ENCODE data around the gene NYAP1.
A peak's percentile ranks its signal among the peaks of the same experiment; 100 is the strongest.

NYAP1 gene

DNA sequence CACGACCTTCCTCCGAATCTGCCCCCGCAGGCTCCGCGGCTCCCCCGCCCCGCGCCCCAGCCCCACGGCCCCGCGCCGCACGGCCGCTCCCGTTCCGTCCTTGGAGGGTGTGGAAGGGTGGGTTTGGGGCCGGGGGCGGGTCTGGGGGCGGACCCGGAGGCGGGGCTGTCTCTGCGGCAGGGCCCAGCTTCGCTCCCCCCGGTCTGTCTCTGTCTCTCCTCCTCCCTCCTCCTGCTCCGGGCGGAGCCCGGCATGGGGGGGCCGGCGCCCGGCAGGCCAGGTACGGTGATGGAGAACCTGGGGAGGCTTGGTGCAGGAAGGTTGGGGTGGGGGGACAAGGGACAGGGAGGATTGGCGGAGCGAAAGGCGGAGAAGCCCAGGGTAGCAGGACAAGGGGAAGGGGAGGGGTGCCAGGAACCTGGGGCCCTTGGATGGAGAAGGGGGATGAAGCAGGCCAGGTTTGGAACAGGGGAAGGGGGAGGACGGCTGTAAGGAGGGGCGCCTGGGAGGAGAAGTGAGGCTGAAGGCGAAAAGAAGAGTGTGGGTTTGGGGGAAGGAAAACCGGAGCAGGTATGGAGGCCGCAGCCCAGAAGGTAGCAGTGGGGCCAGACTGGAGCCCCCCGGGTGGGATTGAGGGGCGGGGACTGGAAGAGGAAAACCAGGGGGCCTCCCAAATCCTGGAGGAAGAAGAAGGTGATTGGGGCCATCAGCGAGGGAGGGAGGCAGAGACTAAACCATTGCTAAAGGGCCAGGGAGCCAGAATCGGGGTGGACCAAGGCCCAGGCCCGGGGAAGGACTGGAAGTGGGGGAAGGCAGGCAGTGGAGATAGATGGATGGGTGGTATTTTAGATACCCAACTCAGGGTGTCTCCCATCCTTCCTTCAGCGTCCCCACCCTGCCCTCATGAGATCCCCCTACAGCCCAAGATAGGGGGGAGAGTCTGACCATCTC, at the start of gene NYAP1:
TSS of gene NYAP1 (plus strand) at position 206 of the 951 bp plus-strand sequence. CDS start 1,385 bp downstream, outside the sequence.
- TF ChIP-seq, protein P1, sequence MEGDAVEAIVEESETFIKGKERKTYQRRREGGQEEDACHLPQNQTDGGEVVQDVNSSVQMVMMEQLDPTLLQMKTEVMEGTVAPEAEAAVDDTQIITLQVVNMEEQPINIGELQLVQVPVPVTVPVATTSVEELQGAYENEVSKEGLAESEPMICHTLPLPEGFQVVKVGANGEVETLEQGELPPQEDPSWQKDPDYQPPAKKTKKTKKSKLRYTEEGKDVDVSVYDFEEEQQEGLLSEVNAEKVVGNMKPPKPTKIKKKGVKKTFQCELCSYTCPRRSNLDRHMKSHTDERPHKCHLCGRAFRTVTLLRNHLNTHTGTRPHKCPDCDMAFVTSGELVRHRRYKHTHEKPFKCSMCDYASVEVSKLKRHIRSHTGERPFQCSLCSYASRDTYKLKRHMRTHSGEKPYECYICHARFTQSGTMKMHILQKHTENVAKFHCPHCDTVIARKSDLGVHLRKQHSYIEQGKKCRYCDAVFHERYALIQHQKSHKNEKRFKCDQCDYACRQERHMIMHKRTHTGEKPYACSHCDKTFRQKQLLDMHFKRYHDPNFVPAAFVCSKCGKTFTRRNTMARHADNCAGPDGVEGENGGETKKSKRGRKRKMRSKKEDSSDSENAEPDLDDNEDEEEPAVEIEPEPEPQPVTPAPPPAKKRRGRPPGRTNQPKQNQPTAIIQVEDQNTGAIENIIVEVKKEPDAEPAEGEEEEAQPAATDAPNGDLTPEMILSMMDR (IDR thresholded peaks at IDR 0.05; ENCODE audit: insufficient read depth, low read length, poor library complexity, severe bottlenecking): no peak
- no peak for TF ChIP-seq EZH2phosphoT487 (conservative IDR thresholded peaks at IDR 0.05; ENCODE audit: low read length)
- H2AFZ ChIP-seq (ENCODE audit: low read depth, low read length, severe bottlenecking): peak within 1 kb of the TSS; percentile 90
- no peaks in the 10 kb centered on the region for H3K9me2 ChIP-seq (replicated peaks; ENCODE audit: insufficient read depth, low read length)
- H3K27me3 ChIP-seq (ENCODE audit: low read length): no peaks in the 10 kb centered on the region
- peaks cover 9% of the 10 kb centered on the region; the same call in 1 of the 2 replicates for H3F3A ChIP-seq (ENCODE audit: insufficient read depth)
- H3K4me3 ChIP-seq (ENCODE audit: insufficient read depth, low read length, poor library complexity, severe bottlenecking): peak within 1 kb of the TSS; percentile 57
- no peaks in the 10 kb centered on the region for H3K36me3 ChIP-seq (ENCODE audit: low read length)
- no peaks in the 10 kb centered on the region for H3K79me2 ChIP-seq (ENCODE audit: insufficient read depth, low read length)
- no peaks in the 10 kb centered on the region for H4K20me1 ChIP-seq (ENCODE audit: low read depth, low read length)
- no peaks in the 10 kb centered on the region for H3K9me3 ChIP-seq (ENCODE audit: insufficient read depth, low read length)
- H3K9ac ChIP-seq (ENCODE audit: low read length): peak within 1 kb of the TSS; percentile 50
- no peak within 1 kb of the TSS for H3K27ac ChIP-seq (ENCODE audit: low read depth, low read length)
- H3K4me2 ChIP-seq (ENCODE audit: low read depth, low read length, poor library complexity, severe bottlenecking): peak within 1 kb of the TSS; percentile 67

DNA sequence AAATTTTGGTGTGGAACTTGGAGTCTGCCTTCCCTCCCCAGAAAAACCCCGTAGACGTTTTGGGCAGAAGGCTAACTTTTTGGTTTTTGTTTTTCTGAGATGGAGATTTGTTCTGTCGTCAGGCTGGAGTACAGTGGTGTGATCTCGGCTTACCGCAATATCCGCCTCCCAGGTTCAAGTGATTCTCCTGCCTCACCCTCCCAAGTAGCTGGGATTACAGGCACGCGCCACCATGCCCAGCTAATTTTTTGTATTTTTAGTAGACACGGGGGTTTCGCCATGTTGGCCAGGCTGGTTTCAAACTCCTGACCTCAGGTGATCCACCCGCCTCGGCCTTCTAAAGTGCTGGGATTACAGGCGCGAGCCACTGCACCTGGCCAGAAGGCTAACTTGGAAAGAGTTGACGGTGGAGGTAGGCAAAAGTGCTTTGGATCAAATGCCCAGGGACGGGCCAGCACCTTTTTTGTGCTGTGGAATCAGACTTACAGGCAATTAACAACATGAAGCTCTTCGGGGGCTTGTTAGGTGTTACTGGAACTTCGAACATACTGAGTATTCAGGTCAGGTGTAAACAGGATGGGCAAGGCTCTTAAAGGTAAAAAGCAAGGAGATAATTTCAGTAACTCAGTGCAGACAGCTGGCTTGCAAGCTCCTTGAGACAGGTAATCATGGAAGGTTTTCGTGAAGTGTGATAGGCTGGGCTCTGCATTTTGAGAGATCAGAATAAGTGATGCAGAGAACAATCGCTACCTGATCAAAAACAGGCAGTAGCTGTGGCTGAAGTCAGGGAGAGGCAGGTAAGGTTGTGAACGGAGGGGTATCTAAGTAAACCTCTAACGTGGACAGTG, 49.2 kb upstream of the NYAP1 start:
- Histone ChIP-seq H3K79me2 (ENCODE audit: insufficient read depth, low read length) (peaks cover 41% of the 10 kb centered on the region), H3F3A (ENCODE audit: insufficient read depth) (peaks cover 72% of the 10 kb centered on the region), H3K9ac (ENCODE audit: low read length) (peak overlapping the region; percentile 96), H3K36me3 (ENCODE audit: low read length) (no peaks in the 10 kb centered on the region), H3K27me3 (ENCODE audit: low read length) (no peaks in the 10 kb centered on the region), H3K9me2 (replicated peaks; ENCODE audit: insufficient read depth, low read length) (no peaks in the 10 kb centered on the region), H3K27ac (ENCODE audit: low read depth, low read length) (peak overlapping the region; percentile 89), H3K4me3 (ENCODE audit: insufficient read depth, low read length, poor library complexity, severe bottlenecking) (peak overlapping the region; percentile 95), H3K9me3 (ENCODE audit: insufficient read depth, low read length) (no peaks in the 10 kb centered on the region), H4K20me1 (ENCODE audit: low read depth, low read length) (no peaks in the 10 kb centered on the region), H3K4me2 (ENCODE audit: low read depth, low read length, poor library complexity, severe bottlenecking) (peak overlapping the region; percentile 90), H2AFZ (ENCODE audit: low read depth, low read length, severe bottlenecking) (no peak overlapping the region)
- TF ChIP-seq EZH2phosphoT487 (conservative IDR thresholded peaks at IDR 0.05; ENCODE audit: low read length): no peak
- TF ChIP-seq, protein P1 (IDR thresholded peaks at IDR 0.05; ENCODE audit: insufficient read depth, low read length, poor library complexity, severe bottlenecking): no peak

DNA sequence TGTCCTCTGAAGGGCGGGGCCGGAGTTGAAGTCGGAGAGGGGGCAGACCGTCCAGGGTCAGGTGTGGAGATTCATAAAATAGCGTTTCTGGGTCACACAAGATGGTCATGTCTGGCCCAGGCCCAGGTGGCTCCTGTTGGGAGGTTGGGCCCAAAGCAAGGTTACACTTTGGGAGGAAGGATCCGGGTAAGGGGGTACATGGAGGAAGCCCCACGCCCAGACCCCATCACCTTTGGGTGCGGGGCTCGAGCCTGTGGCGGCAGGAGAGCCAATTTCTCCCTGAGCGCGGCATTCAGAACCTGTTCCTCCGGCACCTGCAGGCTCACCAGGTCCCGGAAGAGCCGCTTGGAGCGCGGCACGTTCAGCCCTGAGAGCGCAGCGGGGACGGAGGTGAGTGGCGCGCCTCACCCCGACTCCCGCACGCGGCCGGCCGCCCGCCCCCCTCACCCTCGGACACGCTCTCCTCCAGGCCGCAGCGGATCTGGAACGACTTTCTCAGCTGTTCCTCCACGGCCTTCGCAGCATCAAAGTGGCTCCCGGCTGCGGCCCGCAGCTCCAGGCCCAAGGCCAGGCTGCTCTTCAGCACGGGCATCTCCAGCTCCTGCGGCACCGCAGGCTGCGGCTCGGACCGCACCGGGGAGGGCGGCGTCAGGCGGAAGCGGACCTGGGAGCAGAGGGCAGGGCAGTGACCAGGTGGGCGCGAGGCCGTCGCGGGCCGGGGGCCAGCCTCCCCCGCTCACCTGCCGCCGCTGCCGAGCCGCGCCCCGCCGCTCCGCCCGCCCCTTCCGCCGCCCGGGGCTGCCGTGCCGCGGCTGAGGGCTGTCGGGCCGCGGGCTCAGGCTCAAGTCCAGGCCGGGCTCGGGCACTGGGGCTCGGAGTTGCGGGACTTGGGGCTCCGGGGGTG, 48.1 kb upstream of the NYAP1 start:
- Histone ChIP-seq H3K9me2 (replicated peaks; ENCODE audit: insufficient read depth, low read length) (no peaks in the 10 kb centered on the region), H2AFZ (ENCODE audit: low read depth, low read length, severe bottlenecking) (no peak overlapping the region), H3K9ac (ENCODE audit: low read length) (peak overlapping the region; percentile 96), H3F3A (ENCODE audit: insufficient read depth) (peaks cover 64% of the 10 kb centered on the region), H3K79me2 (ENCODE audit: insufficient read depth, low read length) (peaks cover 32% of the 10 kb centered on the region), H3K27ac (ENCODE audit: low read depth, low read length) (peak overlapping the region; percentile 89), H3K4me2 (ENCODE audit: low read depth, low read length, poor library complexity, severe bottlenecking) (peak overlapping the region; percentile 90), H3K9me3 (ENCODE audit: insufficient read depth, low read length) (no peaks in the 10 kb centered on the region), H3K27me3 (ENCODE audit: low read length) (no peaks in the 10 kb centered on the region), H3K4me3 (ENCODE audit: insufficient read depth, low read length, poor library complexity, severe bottlenecking) (peak overlapping the region; percentile 95), H4K20me1 (ENCODE audit: low read depth, low read length) (no peaks in the 10 kb centered on the region), H3K36me3 (ENCODE audit: low read length) (no peaks in the 10 kb centered on the region)
- TF ChIP-seq, protein P1 (IDR thresholded peaks at IDR 0.05; ENCODE audit: insufficient read depth, low read length, poor library complexity, severe bottlenecking): no peak
- TF ChIP-seq EZH2phosphoT487 (conservative IDR thresholded peaks at IDR 0.05; ENCODE audit: low read length): no peak

Data from SU-DHL-6 (cell line).